Measurements from ENCODE around the gene PCAT6. TPM values are rescaled to one million over a fixed set of nuclear protein-coding genes. Genes with fewer than 3 reads are reported as not detected.
A peak's percentile ranks its signal among the peaks of the same experiment; 100 is the strongest.

The PCAT6 gene
- total RNA-seq, 2 experiments from 2014 or later, result 1.9 to 2.7 TPM

- no peak overlapping the region for H3K4me3 Mint-ChIP-seq
- peaks cover 41% of the 10 kb centered on the region for H3K4me1 Mint-ChIP-seq
- no peak for DNase-seq
- ChIA-PET CTCF (no interaction called here), POLR2A (interaction anchor here (0.6 to 1.4 kb wide), 3 partner anchors 9 to 36 kb away, joined by 3 to 4 read pairs (median 3); partner anchors contain the start of gene KDM5B)
- H3K9me3 Mint-ChIP-seq, result no peaks in the 10 kb centered on the region
- no peaks in the 10 kb centered on the region for H3K27me3 Mint-ChIP-seq
- no peak overlapping the region for H3K27ac Mint-ChIP-seq
- peaks cover 14% of the 10 kb centered on the region for H3K36me3 Mint-ChIP-seq (ENCODE audit: low read depth)
These were observed 11.9 kb upstream of the PCAT6 start for GRCh38 chr1:202798792-202799331.

GRCh38 chr1:202800742-202801141 lies 10.0 kb upstream of the PCAT6 start:
- H3K4me3 Mint-ChIP-seq, result no peak overlapping the region
- H3K27me3 Mint-ChIP-seq, result no peaks in the 10 kb centered on the region
- no peak overlapping the region for H3K27ac Mint-ChIP-seq
- peaks cover 14% of the 10 kb centered on the region for H3K36me3 Mint-ChIP-seq (ENCODE audit: low read depth)
- H3K4me1 Mint-ChIP-seq, result peaks cover 54% of the 10 kb centered on the region
- CTCF ChIA-PET, result interaction anchor here (1.0 kb wide), 1 partner anchor 21 kb away, joined by 3 read pairs; no protein-coding TSS in a partner anchor
- POLR2A ChIA-PET, result interaction anchor here (0.6 kb wide), 1 partner anchor 15 kb away, joined by 3 read pairs; no protein-coding TSS in a partner anchor
- H3K9me3 Mint-ChIP-seq, result no peaks in the 10 kb centered on the region
- DNase-seq, result no peak

GRCh38 chr1:202801175-202801574 lies 9.6 kb upstream of the PCAT6 start:
- H3K27me3 Mint-ChIP-seq, result no peaks in the 10 kb centered on the region
- H3K27ac Mint-ChIP-seq, result no peak overlapping the region
- no peak for DNase-seq
- H3K36me3 Mint-ChIP-seq (ENCODE audit: low read depth), result peaks cover 15% of the 10 kb centered on the region
- H3K4me1 Mint-ChIP-seq, result peaks cover 56% of the 10 kb centered on the region
- H3K4me3 Mint-ChIP-seq, result no peak overlapping the region
- ChIA-PET CTCF (interaction anchor here (1.0 kb wide), 1 partner anchor 21 kb away, joined by 3 read pairs; no protein-coding TSS in a partner anchor), POLR2A (no interaction called here)
- H3K9me3 Mint-ChIP-seq, result no peaks in the 10 kb centered on the region

GRCh38 chr1:202802034-202802433 lies 8.7 kb upstream of the PCAT6 start:
- no peak for DNase-seq
- H3K4me3 Mint-ChIP-seq, result no peak overlapping the region
- peaks cover 59% of the 10 kb centered on the region for H3K4me1 Mint-ChIP-seq
- H3K36me3 Mint-ChIP-seq (ENCODE audit: low read depth), result peaks cover 19% of the 10 kb centered on the region
- no peak overlapping the region for H3K27ac Mint-ChIP-seq
- ChIA-PET POLR2A (no interaction called here), CTCF (no interaction called here)
- no peaks in the 10 kb centered on the region for H3K9me3 Mint-ChIP-seq
- no peaks in the 10 kb centered on the region for H3K27me3 Mint-ChIP-seq

GRCh38 chr1:202802998-202803932 lies 7.5 kb upstream of the PCAT6 start:
- peaks cover 19% of the 10 kb centered on the region for H3K36me3 Mint-ChIP-seq (ENCODE audit: low read depth)
- CTCF ChIA-PET, result no interaction called here
- DNase-seq, result no peak
- POLR2A ChIA-PET, result interaction anchor here (0.6 kb wide), 1 partner anchor 204 kb away, joined by 3 read pairs; the partner anchor contains the start of gene TMEM183A
- no peak overlapping the region for H3K4me3 Mint-ChIP-seq
- H3K27me3 Mint-ChIP-seq, result no peaks in the 10 kb centered on the region
- H3K9me3 Mint-ChIP-seq, result no peaks in the 10 kb centered on the region
- H3K27ac Mint-ChIP-seq, result no peak overlapping the region
- peaks cover 56% of the 10 kb centered on the region for H3K4me1 Mint-ChIP-seq

GRCh38 chr1:202804126-202804525 lies 6.6 kb upstream of the PCAT6 start:
- Mint-ChIP-seq H3K36me3 (ENCODE audit: low read depth) (peaks cover 21% of the 10 kb centered on the region), H3K27ac (no peak overlapping the region), H3K4me1 (peaks cover 56% of the 10 kb centered on the region), H3K27me3 (peaks cover 6% of the 10 kb centered on the region), H3K4me3 (no peak overlapping the region), H3K9me3 (no peaks in the 10 kb centered on the region)
- POLR2A ChIA-PET, result no interaction called here
- DNase-seq, result no peak
- CTCF ChIA-PET, result no interaction called here

GRCh38 chr1:202805886-202806844 lies 4.6 kb upstream of the PCAT6 start:
- Mint-ChIP-seq H3K27ac (peak overlapping the region; percentile 92), H3K9me3 (no peaks in the 10 kb centered on the region), H3K36me3 (ENCODE audit: low read depth) (peaks cover 12% of the 10 kb centered on the region), H3K4me1 (peaks cover 63% of the 10 kb centered on the region), H3K4me3 (peak overlapping the region; percentile 77), H3K27me3 (peaks cover 9% of the 10 kb centered on the region)
- CTCF ChIA-PET, result interaction anchor here (0.7 kb wide), 2 partner anchors 13 to 29 kb away, joined by 3 read pairs; no protein-coding TSS in a partner anchor
- POLR2A ChIA-PET, result interaction anchor here (0.7 to 1.9 kb wide), 6 partner anchors 10 to 201 kb away, joined by 3 to 12 read pairs (median 4); partner anchors contain the start of gene TMEM183A
- DNase-seq, result no peak

- DNase-seq, result peak; percentile 35
- H3K27ac Mint-ChIP-seq, result peak overlapping the region; percentile 92
- peaks cover 14% of the 10 kb centered on the region for H3K27me3 Mint-ChIP-seq
- H3K4me3 Mint-ChIP-seq, result peak overlapping the region; percentile 77
- ChIA-PET CTCF (interaction anchor here (0.7 kb wide), 1 partner anchor 14 kb away, joined by 3 read pairs; no protein-coding TSS in a partner anchor), POLR2A (interaction anchor here (1.9 kb wide), 2 partner anchors 28 to 200 kb away, joined by 7 to 12 read pairs; partner anchors contain the start of gene TMEM183A)
- H3K9me3 Mint-ChIP-seq, result no peaks in the 10 kb centered on the region
- peaks cover 12% of the 10 kb centered on the region for H3K36me3 Mint-ChIP-seq (ENCODE audit: low read depth)
- peaks cover 66% of the 10 kb centered on the region for H3K4me1 Mint-ChIP-seq
These were observed 3.8 kb upstream of the PCAT6 start for GRCh38 chr1:202806845-202807450.

GRCh38 chr1:202807451-202807925 lies 3.3 kb upstream of the PCAT6 start:
- peaks cover 69% of the 10 kb centered on the region for H3K4me1 Mint-ChIP-seq
- POLR2A ChIA-PET, result interaction anchor here (0.9 to 1.8 kb wide), 6 partner anchors 9 to 200 kb away, joined by 3 to 10 read pairs (median 3); partner anchors contain the start of gene TMEM183A
- peak overlapping the region; percentile 77 for H3K4me3 Mint-ChIP-seq
- no peaks in the 10 kb centered on the region for H3K9me3 Mint-ChIP-seq
- peaks cover 14% of the 10 kb centered on the region for H3K27me3 Mint-ChIP-seq
- H3K27ac Mint-ChIP-seq, result peak overlapping the region; percentile 51
- peak; percentile 41 for DNase-seq
- H3K36me3 Mint-ChIP-seq (ENCODE audit: low read depth), result peaks cover 12% of the 10 kb centered on the region
- CTCF ChIA-PET, result no interaction called here

GRCh38 chr1:202807926-202808757 lies 2.6 kb upstream of the PCAT6 start, which contains the start of gene KDM5B:
TSS of gene KDM5B (minus strand) at chr1:202808421. CDS start at chr1:202808305, 116 bp downstream.
- Mint-ChIP-seq H3K4me1 (peaks cover 63% of the 10 kb centered on the region), H3K27ac (peak within 1 kb of the TSS; percentile 71), H3K27me3 (peaks cover 18% of the 10 kb centered on the region), H3K36me3 (ENCODE audit: low read depth) (peaks cover 7% of the 10 kb centered on the region), H3K4me3 (peak within 1 kb of the TSS; percentile 77), H3K9me3 (no peaks in the 10 kb centered on the region)
- ChIA-PET POLR2A (interaction anchor here (0.7 to 1.8 kb wide), 8 partner anchors 9 to 199 kb away, joined by 3 to 10 read pairs (median 3); partner anchors contain the start of genes RABIF and TMEM183A), CTCF (no interaction called here)
- peak; percentile 74 for DNase-seq

- Mint-ChIP-seq H3K27me3 (peaks cover 21% of the 10 kb centered on the region), H3K27ac (no peak overlapping the region), H3K4me1 (peaks cover 52% of the 10 kb centered on the region), H3K9me3 (no peaks in the 10 kb centered on the region), H3K4me3 (peak overlapping the region; percentile 98), H3K36me3 (ENCODE audit: low read depth) (peaks cover 7% of the 10 kb centered on the region)
- POLR2A ChIA-PET, result interaction anchor here (0.9 to 3.6 kb wide), 3 partner anchors 11 to 139 kb away, joined by 3 to 20 read pairs (median 4); no protein-coding TSS in a partner anchor
- CTCF ChIA-PET, result no interaction called here
- no peak for DNase-seq
These were observed 1.1 kb upstream of the PCAT6 start for GRCh38 chr1:202809597-202810159.

Measured in activated CD4-positive, alpha-beta memory T cell treated with anti-CD3 and anti-CD28 coated beads, Interleukin-2, amount 10 ng/mL, durations not matched to agents 7 days and 5 days (primary cell).